ENCODE measurements around the gene NDUFB5.

- no peak for TF ChIP-seq CTCF (IDR thresholded peaks at IDR 0.05)
- no peak for TF ChIP-seq POLR2A (IDR thresholded peaks at IDR 0.05)
Observed at GRCh38 chr3:179651687-179652446, 47.3 kb downstream of the NDUFB5 start.
